GM20000 (cell line): Measurements from ENCODE around the gene WDSUB1.

Experiments used
- DNase-seq: peaks from one replicate; pipeline ENCODE4 v3.0.0; 2012; ENCODE audit warnings: low spot score
- CTCF ChIP-seq: IDR thresholded peaks from 2 replicates; pipeline ENCODE4 v1.5.1; 2012; ENCODE audit warnings: mild to moderate bottlenecking, control low read depth; ENCODE audit errors: extremely low read depth, missing control alignments

WDSUB1 gene

GRCh38 chr2:159265171-159265576 lies 21.3 kb downstream of the WDSUB1 start:
- TF ChIP-seq CTCF = no peak
- no peak for DNase-seq

- DNase-seq = no peak
- TF ChIP-seq CTCF = no peak
Measured at GRCh38 chr2:159262904-159263303, 23.6 kb downstream of the WDSUB1 start.

- no peak for DNase-seq
- no peak for TF ChIP-seq CTCF
Measured at GRCh38 chr2:159262226-159262625, 24.3 kb downstream of the WDSUB1 start.

GRCh38 chr2:159256159-159256558 lies 30.3 kb downstream of the WDSUB1 start:
- no peak for TF ChIP-seq CTCF
- DNase-seq = no peak

GRCh38 chr2:159252905-159253304 lies 33.6 kb downstream of the WDSUB1 start:
- no peak for DNase-seq
- no peak for TF ChIP-seq CTCF

GRCh38 chr2:159251296-159252173 lies 35.0 kb downstream of the WDSUB1 start:
- no peak for DNase-seq

More at GRCh38 chr2:159251296-159252173, 35.0 kb downstream of the WDSUB1 start:
- TF ChIP-seq CTCF = no peak
